Effector CD8-positive, alpha-beta T cell (primary cell): Measurements from ENCODE around the gene FAM32A.

Experiments used
- DNase-seq: peaks from one replicate; lab custom pipeline; 2025; lab: John Stamatoyannopoulos, UW

The FAM32A gene

GRCh38 chr19:16225279-16226183, 40.3 kb downstream of the FAM32A start:
- DNase-seq, result no peak

GRCh38 chr19:16226184-16226591, 41.0 kb downstream of the FAM32A start:
- no peak for DNase-seq

- no peak for DNase-seq
Measured at GRCh38 chr19:16226878-16227836, 41.9 kb downstream of the FAM32A start.

- DNase-seq, result no peak
Measured at GRCh38 chr19:16227837-16228636, 42.8 kb downstream of the FAM32A start.

GRCh38 chr19:16228637-16229321, 43.6 kb downstream of the FAM32A start:
- DNase-seq, result no peak

- DNase-seq, result no peak
Measured at GRCh38 chr19:16229322-16229641, 44.1 kb downstream of the FAM32A start.

GRCh38 chr19:16232127-16232526, 46.9 kb downstream of the FAM32A start:
- DNase-seq, result no peak

- no peak for DNase-seq
Measured at GRCh38 chr19:16232568-16232967, 47.4 kb downstream of the FAM32A start.

- DNase-seq, result no peak
Measured at GRCh38 chr19:16233081-16233776, 48.0 kb downstream of the FAM32A start.

GRCh38 chr19:16233836-16234551, 48.8 kb downstream of the FAM32A start:
- DNase-seq, result no peak

GRCh38 chr19:16234552-16235445, 49.6 kb downstream of the FAM32A start:
- no peak for DNase-seq

- no peak for DNase-seq
Measured at GRCh38 chr19:16235811-16236652, 50.8 kb downstream of the FAM32A start.
